ENCODE data around the gene F2.

Gene F2

GRCh38 chr11:46743693-46744339, 24.8 kb downstream of the F2 start:
- DNase-seq = peak in 2 of 3 experiments; percentile 32 to 75

- no peak for DNase-seq
Measured at GRCh38 chr11:46745328-46745727, 26.3 kb downstream of the F2 start.

DNA sequence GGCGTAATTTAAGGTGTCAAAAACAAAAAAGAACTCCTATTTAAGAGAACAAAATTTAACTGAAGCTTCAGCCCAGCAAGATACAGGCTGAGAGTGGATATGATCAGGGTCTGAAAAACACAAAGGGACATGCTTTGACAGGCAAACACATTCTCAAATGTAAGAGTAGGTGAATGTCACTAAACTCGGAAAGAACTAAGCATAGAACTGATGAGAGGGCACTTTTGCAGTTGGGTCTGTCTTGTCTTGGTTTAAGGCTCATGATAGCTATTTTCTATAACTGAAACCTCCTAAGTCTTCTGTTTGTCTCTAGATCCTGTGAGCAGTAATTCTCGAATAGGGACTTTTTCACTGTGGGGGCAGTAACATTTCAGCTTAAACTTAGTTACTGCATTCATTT, 27.0 kb downstream of the F2 start:
- no peak for DNase-seq

- no peak for DNase-seq
Measured at GRCh38 chr11:46747150-46747549, 28.1 kb downstream of the F2 start.

- no peak for DNase-seq
Measured at GRCh38 chr11:46755962-46756361, 36.9 kb downstream of the F2 start.

DNA sequence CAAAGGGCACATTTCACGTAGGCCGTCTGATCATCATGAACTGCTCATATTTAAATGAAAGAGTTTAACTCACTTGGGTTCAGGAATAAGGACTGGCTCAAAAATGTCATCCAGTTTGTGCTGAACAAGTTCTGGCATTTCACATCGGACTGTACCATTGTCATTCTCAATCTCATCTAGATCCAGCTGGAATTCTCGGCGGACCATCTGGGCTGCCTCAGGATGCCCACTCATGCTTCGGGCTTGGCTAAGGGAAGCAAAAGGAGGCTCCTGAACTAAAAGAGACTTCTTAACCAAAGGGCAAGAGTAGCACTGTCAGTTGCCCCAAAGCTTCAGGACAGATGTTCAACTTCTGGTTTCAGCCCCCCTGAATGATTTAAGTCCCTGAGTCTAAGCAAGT, 40.2 kb downstream of the F2 start:
- DNase-seq = no peak

DNA sequence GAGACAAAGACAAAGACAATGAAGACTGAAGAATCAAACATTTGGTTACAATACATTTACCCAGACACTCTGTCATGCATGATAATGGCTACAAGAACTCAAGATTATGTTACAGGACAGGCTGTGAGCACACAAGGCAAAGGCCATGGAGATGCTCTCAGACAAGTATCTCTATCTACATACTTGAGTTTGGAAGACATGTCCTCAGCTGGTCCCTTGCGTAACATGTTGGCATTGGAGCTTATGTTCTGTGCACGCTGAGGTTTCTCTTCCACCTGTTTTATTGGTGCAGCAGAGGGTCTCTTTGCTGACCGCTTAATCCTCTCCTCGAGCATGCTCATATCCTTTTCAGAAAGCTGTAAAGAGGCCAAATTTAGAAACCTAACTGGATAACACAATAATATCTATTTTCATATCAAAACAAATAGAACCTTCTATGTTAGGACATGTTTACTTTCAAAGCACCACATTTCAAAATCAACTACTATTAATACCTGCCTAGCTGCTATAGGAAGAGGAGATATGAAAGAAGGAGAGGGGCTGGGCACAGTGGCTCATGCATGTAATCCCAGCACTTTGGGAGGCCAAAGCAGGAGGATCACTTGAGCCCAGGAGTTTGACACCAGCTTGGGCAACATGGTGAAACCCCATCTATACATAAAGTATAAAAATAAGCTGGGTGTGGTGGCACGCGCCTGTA, 41.6 kb downstream of the F2 start:
- DNase-seq = no peak

- no peak for DNase-seq
Measured at GRCh38 chr11:46761807-46762206, 42.8 kb downstream of the F2 start.

DNA sequence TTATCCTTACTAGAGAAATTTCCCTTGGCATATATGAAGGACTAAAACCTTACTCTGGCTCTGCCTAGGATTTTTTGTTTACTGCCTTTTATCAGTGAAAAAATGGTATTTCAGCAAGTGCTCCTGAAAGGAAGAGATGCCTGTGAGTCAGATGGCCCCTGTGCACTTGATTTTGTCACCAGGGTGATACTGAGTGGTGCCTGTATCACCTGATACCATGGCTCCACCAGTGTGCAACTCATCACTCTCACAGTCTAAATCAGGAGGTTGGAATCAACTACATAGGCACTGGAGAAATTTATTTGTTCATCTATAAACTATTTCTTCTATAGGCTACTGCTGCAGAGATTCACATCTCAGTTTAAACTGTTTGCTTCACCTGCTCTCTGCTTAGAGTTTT, 43.2 kb downstream of the F2 start:
- DNase-seq = no peak

DNA sequence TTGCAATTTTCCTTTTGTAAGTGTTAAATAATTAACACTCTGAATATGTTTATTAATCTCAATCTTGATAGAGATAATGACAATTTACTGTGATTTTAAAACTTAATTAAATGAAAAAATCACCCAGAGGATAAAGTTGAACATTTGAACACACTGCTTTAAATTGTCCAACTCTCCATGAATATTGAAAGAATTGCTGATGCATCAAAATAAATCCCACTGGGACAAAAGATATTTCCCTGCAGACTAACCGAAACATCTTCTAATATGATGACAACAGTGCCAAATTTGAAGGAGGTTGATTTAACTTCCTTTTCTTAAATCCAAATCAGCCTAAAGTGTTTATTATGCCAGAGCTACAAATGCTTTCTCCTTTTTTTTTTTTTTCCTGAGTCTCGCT, 47.6 kb downstream of the F2 start:
- no peak for DNase-seq

DNA sequence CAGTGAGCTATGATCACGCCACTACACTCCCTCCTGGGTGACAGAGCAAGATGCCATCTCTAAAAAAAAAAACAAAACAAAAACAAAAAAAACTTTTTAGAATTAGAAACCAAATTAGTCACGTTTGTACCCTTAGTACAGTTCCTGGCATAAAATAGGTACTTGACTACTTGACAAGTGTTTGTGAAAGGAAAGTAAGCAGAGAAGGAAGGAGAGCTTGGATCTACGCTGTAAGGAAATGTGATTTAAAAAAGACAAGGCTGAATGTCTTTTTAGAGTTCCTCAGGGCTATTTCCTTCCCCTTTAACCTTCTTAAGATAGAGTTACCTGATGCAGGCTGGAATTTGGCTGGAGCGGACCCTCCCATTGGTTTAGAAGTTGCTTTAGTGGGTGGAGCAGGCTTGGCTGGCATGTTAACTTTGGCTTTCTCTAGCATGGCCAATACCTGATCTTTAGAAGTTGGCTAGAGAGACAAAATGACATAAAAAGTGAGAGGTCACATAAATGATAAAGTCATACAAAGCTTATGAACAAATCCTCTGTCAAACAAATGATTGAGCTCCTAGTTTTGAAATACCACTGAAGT, 50.7 kb downstream of the F2 start:
- DNase-seq = no peak

DNA sequence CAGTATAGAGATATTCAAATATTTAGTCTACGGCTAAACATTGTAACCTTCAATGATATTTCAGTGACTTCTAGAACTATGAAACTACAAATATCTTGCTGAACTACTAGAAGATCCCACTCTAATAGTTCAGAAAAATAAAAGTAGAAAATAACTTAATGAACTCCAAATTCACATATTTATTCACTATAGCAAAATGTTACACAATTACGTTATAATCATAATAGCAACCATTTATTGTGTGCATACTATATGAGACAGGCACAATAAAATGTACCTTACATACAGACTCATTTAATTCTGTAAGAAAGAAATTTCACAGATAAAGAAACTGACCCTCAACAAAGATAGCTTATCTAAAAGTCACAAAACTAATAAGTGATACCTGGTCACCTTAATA, 57.9 kb downstream of the F2 start:
- DNase-seq = no peak

GRCh38 chr11:46778416-46778815, 59.4 kb downstream of the F2 start:
- no peak for DNase-seq
